Measurements from ENCODE around the gene TNFRSF13B.

- TF ChIP-seq CTCF (IDR thresholded peaks at IDR 0.05) (no peak), POLR2AphosphoS5 (IDR thresholded peaks at IDR 0.05; ENCODE audit: low read depth, low read length) (no peak), REST (IDR thresholded peaks at IDR 0.05; ENCODE audit: insufficient read depth in 1 of 2, low read depth in 2 of 2, low read length in 1 of 2) (no peak), TCF7L2 (IDR thresholded peaks at IDR 0.05; ENCODE audit: low read depth, low read length) (no peak), SIN3A (IDR thresholded peaks at IDR 0.05; ENCODE audit: borderline replicate concordance, insufficient read depth, low read depth, low read length) (no peak)
Measured at GRCh38 chr17:16935786-16936185, 36.1 kb downstream of the TNFRSF13B start.
